NOMO-1 (cell line): ENCODE data around the gene ECI1.
"Not testable (repeated sequence)": the region's sequence is repeated elsewhere in the genome, so short reads cannot be mapped to it uniquely, and the experiment has no call there.

Experiments
- DNase-seq, 2 experiments: peaks; one replicate each; lab custom pipeline; 2025; ENCODE audit not compliant: unreplicated experiment in 2 of 2; lab: John Stamatoyannopoulos, UW

ECI1 gene

DNA sequence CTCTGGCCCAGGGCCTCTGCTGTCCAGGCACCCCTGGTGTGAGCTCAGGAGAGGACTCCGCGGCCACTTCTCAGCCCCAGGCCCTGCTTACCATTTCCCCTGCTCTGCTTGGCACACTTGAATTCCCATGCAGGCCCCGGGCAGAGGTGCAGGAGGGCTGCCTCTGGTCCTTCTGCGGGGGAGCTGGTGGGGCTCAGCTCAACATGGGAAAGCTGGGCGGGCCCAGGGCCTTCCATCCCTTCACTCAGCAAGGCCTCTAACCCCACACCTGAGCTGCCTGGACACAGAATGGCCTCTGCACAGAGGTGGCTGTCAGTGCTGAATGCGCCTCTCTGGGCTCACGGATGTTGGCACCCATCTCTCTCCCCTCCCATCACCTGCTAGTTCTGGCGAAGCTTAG, 29.1 kb upstream of the ECI1 start:
- DNase-seq, result no peak

DNA sequence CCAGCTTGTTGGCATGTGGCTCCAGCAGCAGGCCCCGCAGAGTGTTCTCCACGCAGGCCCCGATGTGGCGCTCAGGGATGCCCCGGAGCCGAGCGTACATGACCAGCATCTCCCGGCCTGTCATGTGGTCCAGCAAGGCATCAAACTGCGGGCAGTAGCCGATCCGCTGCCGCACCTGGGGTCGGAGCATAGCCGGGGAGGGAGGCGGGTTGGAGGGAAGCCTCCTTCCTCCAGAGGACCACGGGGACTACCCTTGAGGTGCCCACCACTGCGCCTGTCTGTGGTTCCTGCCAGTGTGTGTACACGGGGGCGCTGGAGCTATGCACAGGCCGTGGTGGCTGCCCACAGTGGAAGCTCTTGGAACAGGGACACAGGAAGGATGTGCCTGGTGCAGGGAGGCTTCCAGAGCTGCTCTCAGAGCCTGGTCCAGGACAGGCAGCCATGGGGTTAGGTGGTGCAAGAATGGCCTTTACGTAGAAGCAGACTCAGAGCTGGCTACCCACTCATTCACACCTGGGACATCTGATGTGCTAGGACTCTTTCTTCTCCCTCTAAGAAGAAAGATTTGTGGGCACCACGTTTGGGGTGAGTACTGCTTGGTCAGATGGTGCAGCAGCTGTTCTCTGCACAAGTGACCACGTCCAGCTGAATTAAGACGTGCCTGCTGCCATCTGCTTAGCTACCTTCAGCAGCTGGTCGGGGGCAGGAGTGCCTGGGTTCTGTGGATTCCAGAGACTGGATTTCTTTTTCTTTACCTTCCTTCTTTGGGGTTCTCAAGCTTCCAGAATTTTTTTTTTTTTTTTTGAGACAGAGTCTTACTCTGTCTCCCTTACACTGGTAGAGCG, 27.8 kb upstream of the ECI1 start:
- DNase-seq, result no peak

DNA sequence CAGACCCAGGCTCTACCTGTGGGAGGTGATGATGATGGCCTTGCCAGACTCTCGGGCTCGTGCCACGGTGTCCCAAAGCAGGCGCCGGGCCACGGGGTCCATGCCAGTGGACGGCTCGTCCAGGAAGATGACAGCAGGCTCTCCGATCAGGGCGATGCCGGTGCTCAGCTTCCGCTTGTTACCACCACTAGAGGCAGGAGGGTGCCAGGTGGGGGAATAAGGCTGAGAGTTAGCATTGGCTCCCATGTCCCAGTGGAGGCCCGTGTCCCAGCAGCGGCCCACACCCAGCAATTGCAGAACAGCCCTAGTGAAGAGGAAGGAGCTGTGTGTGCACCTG, 26.9 kb upstream of the ECI1 start:
- no peak for DNase-seq

DNA sequence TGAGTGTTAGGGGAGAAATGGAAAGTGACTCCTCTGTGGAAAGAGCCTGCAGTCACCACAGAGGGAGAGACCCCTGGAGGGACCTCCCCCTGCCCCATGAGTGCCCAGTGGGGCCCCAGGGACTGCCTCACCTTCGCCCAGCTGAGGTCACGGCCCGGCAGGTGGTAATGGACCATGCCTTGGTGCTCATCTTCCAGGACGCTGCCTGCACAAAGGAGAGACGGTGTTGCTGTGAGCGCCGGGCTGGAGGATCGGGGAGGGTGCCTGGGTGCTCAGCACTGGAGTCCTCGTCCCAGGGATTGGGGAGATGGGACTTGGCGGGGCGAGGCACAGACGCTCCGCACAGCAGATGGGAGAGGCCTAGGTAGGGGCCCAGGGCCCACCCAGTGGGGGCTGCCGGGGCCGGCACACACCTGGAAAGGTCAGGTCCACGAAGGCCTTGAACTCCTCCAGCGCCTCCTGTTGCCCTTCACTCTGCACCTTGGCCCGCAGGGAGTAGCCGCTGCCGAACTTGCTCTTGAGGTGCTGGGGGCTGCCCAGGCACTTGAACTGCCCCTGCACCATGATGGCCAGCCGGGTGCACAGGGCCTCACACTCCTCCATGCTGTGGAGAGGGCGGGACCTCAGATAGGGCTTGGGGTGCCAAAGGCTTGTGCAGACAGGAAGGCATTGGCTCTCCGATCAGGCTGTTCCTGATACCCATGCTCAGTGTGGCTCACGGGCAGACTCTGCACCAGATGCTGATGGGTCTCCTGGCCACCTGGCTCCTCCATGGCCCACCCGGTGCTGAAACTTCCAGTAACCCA, 26.3 kb upstream of the ECI1 start:
- DNase-seq, result no peak

DNA sequence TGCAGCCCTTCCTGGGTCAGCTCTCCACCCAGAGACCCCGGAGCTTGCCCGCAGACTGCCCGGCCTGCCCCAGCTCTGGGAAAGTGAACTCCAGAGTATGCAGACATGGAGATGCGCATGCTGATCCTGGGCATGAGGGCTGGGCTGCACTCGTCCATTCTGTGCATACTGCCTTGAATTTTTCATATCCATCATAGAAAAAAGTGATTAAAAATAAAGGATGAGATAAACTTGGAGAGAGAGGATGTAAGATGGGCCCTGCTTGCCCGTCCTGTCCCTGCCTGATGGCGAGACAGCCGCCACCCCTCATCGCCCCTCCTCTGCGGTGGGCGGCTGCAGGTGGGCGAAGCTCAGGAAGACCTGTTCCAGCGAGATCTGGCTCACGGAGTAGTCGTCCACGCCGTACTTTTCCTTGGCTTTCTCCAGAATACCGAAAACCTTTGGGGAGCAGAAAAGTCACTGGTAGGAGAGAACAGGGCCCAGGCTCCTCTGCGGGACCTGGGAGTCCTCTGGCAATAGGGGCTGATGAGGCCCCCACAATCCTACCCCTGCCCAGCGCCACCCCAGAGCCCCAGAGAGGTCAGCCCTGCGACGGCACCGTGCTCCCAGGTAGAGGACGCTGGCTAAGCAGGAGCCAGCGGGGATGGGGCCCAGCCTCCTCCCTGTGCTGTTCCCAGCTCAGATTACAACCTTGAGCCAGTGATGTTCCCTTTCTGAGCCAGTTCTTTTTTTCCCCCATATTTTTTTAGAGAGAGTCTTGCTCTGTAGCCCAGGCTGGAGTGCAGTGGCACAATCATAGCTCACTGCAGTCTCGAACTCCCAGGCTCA, 25.2 kb upstream of the ECI1 start:
- DNase-seq, result no peak

DNA sequence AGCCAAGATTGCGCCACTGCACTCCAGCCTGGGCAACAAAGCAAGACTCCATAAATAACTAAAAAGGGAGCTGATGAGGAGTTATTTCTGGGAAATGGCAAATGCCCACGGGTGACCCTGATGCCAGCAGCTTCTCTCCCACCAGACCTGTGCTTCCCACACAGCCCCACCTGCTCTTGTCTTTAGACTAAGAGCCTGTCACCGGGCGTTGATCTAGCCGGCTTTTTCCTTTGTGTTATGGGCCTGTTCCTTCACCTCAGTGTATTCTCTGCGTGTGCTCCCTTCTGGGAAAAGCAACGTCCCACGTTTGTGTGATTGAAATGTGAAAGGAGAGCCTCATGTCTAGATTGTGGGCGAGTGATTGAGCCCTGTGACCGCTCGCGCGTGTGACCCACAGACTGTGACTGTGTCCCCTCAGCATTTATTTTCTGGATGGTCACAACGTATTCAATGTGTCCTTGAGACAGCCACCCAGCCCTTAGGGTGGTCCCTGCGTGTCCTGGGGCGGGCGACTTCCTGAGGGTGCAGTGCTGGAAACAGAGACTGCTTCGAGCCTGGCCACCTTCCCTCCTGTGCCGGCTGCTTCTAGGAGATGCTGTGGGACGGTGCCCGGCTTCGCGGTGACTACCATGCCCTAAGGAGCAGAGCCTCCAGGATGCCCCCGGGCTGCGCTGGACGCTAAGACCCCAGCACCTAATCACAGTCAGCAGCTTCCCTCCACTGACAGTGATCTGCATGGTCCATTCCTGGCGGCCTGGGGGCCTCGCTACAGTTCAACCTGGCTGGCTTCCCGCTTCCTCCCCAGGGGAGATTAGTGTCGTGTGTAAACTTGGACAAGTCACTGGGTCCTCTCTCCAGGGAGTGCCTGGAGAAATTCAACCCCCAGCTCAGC, 24.3 kb upstream of the ECI1 start:
- no peak for DNase-seq

DNA sequence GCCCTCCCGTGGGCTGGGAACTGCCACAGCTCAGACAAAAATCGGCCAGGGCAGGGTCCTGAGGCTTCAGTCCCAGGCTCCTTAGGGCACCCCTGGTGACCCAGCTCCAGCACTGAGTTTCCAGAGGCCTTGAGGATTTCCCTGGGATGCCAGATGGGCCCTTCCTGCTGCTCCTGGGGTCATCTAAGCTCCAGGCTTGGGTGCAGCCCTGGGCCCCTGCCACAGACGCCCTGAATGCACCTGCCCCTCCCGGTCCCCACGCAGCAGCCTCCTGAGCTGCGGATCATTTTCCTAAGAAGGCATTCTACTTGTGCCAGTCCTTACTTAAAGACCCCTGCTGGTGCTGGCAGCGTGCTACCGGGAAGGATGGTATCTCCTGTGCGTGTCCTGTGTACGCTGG, 22.5 kb upstream of the ECI1 start:
- DNase-seq, result no peak

DNA sequence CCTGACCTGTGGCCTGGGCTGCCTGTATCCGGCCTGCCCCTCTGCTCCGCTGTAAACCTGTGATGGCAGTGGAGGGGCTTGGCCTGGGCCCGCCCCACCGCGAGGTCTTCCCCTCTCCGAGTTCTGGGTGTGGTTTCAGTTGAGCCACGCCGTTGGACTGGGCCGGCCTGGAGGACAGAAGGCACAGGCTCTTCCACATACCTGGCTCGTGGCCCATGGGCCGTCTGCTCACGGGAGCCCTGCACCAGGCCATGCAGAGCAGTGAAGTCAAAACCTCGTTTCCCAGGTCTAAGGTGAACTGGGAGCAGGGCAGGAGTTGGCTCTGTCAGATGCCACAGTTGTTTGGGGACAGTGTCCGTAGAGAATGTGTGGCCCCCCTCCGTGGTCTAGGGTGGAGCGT, 22.1 kb upstream of the ECI1 start:
- DNase-seq, result no peak

DNA sequence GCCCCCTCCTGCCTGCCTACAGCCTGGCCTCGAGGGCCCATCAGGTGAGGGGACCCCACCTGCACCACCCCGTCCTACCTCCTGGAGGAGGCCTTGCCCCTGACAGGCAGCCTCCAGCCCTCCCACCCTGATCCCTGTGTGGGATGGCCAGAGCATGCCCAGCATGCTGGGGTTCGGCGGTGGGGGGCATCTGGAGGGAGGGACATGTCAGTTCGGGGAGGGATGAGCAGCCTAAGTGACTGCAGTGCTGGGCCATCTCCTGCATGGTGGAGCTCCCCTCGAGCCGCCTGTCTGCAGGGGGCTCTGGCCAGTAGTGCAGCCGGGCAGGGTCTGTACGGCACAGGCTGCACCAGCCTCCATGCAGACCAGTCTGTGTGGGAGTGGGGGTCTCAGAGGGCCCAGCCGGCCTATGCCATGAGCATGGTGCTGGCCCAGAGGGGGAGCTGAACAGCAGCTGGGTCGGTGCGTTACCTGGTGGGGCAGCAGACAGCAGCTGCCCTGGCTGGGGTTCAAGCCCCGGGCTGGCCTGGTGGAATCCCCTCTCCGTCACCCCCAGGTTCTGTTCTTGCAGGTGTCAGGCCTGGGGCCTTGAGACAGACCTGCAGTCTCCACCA, 20.6 kb upstream of the ECI1 start:
- no peak for DNase-seq

DNA sequence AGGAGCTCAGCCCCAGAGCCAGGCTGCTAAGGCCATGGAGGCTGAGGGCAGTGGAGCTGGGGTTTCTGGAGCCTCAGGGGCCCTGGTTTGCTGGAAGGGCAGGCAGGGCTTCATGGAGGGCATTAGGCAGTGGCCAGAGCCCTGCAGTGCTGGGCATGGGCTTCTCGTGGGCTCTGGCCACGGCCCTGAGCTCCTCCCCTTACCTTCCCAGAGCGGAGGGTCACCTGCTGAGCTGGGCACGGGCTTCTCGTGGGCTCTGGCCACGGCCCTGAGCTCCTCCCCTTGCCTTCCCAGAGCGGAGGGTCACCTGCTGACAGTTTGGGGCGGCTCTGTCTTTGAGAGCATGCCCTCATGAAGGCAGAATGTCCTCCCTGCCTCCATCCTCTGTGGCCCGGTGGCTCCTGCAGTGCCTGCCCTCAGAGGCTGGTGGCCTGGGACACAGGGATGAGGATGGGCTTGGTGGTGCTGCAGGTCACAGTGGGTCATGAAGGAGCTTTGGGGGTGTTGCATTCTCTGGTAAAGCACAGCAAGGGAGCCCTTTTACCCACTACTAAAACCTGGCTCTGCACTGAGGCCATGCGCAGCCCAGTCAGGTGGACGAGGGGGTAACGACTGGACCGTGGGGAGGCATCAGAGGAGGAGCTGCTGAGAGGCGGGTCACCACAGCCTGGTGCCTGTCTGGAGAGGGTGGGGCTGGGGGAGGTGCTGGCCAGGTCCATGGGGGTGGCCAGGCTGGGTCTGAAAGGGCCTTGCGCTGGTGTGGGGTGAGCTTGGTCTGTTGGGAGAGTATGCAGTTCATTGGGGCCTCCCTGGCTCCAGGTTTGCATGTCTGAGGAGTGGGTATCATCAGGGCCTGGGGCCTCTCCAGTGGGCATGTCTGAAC, 19.4 kb upstream of the ECI1 start:
- no peak for DNase-seq

DNA sequence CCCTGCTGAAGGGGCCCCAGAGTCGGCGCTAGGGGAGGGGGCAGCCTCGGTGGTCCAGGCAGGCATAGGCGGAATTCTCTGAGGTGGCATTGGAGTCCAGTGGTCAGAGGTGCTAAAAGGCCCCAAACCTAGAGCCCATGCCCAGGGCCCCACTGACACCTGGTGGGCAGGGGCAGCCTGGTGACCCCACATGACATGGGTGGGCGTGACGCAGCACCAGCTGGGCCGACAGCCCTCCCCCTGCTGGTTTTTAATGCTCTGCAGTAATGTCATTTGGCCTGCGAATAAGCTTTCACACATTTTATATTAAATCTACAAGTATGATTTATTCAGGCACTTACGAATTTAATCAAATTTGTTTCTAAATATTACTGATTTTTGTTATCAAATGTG, 18.7 kb upstream of the ECI1 start:
- no peak for DNase-seq

DNA sequence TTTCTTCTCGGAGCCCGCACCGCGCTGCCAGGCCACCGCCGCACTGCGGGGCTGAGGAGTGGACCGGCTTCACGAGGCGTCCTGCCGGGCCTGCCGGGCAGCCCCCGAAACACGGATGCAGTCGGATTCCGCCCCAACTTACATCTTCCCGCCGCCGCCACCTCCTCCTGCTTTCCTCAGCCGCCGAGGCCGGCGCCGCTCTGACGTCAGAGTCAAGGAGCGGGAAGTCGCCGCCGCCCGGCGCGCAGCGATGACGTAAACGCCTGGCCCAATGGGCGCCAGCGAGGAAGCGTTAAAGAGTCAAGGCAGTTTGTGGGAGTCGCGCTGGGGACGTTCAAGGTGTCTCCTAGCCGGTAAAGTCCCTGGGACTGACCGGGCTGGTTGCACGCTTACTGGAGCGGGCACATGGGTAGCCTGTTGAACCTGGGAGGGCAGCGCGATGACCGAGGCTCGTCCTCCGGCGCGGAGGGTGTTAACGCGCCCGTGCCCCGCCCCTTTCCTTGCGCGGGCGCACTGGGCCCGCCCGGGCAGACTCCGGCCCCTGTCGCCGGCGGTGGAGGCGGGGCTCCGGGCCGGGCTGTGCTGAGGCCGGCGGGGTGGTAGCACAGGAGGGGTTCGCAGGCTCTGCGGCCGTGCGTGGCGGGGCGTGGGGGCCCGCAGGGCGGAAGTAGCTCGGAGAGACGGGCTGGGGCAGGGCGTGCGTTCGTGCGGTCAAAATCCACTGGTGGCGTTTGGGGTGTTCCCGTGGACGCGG, 16.7 kb upstream of the ECI1 start, which contains the start of gene RNPS1:
Gene RNPS1 (minus strand): TSS at position 214 of the 754 bp plus-strand sequence. CDS start 3,483 bp downstream, outside the sequence.
- DNase-seq, result peak; percentile 90 to 95

DNA sequence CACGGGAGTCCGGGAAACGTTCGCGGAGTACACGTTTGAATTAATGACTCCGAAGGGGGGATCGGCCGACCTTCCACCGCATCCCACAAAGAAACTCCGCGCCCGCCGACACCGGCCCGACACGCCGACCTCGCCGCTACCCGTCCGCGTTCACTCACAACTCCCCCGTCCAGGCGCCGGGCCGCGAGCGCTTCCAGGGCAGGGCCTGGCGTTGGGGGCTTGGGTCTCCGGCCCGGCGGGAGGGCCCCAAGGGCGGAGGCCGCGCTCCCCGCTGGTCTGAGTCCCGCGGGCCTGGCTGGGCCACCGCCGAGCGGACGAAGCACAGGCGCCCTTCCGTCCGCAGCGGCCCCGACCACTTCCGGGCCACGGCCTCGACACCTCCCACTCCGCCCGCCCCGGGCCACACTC, 16.1 kb upstream of the ECI1 start:
- DNase-seq, result peak in 1 of 2 experiments; percentile 79

DNA sequence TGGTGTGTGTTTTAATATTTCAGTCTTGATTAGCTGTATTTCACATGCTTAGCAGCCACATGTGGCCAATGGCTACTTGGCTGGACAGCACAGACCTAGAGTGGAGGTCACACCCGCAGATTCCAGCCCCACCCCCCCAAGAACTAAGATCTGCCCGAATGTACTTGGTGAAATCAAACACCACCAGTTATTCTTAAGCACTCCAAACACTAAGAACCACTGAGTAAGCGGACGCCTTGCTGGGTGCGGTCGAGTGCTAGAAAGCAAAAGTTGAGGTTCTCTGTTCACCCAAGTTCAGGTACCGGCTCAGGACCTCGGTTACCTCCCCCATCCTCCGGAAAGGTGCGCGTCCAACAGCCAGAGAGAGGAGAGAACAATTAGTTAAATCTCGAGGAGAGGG, 15.5 kb upstream of the ECI1 start:
- not testable (repeated sequence) for DNase-seq

DNA sequence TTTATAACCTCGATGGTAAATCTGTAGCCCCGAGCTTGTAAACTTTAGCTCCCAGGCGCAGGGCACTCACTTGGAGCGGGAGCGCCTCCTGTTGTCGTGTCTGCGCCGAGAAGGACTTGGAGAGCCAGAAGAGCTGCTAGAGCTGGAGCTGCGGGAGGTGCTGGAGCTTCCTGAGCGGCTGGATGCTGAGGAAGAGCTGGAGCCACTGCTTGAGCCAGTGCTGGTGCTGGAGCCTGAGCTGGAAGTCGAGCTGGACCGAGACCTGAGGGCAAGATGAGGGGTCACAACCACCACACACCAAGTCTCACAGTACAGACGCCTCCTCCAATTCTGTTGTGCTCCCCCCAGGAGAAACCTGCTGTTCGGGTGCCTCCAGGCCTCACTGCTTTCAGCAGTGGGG, 11.6 kb upstream of the ECI1 start:
- DNase-seq, result not testable (repeated sequence)

DNA sequence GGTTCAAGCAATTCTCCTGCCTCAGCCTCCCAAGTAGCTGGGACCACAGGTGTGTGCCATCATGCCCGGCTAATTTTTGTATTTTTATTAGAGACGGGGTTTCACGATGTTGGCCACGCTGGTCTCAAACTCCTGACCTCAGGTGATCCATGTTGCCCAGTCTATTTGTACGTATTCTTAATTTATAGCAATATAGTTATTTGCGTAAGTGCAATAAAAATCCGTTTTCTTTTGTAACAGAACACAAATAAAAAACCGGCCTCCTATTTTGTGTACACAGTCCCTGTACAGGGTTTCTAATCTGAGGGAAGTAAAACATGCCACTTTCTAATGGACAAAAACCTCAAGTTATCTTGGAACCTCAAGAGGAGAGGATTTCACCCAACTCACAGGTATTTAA, 8.9 kb upstream of the ECI1 start:
- no peak for DNase-seq

DNA sequence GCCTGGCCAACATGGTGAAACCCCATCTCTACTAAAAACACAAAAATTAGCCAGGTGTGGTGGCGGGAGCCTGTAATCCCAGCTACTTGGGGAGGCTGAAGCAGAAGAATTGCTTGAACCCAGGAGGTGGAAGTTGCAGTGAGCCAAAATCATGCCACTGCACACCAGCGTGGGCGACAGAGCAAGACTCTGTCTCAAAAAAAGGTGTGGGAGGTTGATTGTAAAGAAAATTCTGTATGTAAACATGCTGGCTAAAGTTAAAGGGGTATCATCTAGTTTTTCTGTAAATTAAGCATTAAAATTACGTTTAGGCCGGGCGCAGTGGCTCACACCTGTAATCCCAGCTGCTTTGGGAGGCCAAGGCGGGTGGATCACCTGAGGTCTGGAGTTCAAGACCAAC, 7.1 kb upstream of the ECI1 start:
- DNase-seq, result not testable (repeated sequence)

DNA sequence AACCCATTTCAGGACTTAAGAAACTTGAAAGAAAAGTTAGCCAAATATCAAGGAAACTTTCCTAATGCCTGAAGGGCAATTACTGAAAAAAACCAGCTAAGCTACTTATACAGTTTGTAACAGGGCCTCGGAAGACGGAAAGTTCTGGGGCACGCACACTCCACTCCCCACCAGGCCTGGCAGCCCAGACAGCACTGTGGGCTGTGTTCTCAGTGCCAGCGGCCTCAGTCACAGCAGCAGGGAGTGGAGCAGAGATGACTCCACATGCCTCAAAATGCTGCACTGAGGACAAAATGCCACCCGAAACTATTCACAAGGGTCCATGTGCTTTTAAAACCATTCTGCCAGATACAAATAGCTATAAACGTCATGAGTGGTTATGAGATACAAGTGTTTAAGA, 6.3 kb upstream of the ECI1 start:
- DNase-seq, result no peak
